ENCODE data around the gene PSME3IP1. TPM values are rescaled to one million over a fixed set of nuclear protein-coding genes. Genes with fewer than 3 reads are reported as not detected.
A peak's percentile ranks its signal among the peaks of the same experiment; 100 is the strongest.

Gene PSME3IP1
- total and polyA plus RNA-seq, 7 experiments from 2014 or later: 76.3 to 159 (median 140) TPM

DNA sequence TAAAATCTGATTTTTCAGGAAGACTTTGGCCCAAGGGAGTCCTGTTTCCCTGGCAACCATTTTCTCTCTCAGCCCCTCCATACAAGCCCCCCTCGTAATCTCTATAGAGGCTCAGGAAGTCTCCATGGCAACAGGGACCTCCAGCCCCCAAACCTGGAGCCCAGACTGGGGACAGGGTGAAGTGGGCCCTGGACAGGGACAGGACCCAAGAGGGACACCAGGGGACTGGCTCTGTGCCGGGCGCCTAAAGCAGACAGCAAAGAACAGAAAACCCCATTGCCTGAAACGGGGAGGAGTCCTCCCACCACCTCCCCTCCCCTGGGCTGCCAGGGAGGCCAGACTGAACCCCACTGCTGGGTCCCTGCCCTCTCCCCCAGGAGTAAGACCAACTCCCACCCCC, 52.8 kb downstream of the PSME3IP1 start:
- H3K36me3 Mint-ChIP-seq: peaks cover 0 to 3% (median 0%) of the 10 kb centered on the region in 5 donors
- DNase-seq (no peak), ATAC-seq (no peak)
- Histone ChIP-seq H3K4me1 (ENCODE audit: control insufficient read depth in 2 of 2, insufficient read depth in 2 of 2, low read length in 2 of 2) (peaks cover 74 to 80% of the 10 kb centered on the region in 2 donors), H3K27ac (ENCODE audit: low read depth, low read length) (peak overlapping the region; percentile 80), H3K4me3 (ENCODE audit: low read length) (peak overlapping the region; percentile 75), H3K36me3 (ENCODE audit: control insufficient read depth in 2 of 3, insufficient read depth in 3 of 3, low read length in 3 of 3) (no peaks in the 10 kb centered on the region), H3K27me3 (ENCODE audit: control insufficient read depth in 2 of 2, insufficient read depth in 2 of 2, low read length in 2 of 2) (no peaks in the 10 kb centered on the region), H3K9me3 (ENCODE audit: control insufficient read depth in 2 of 3, low read length in 3 of 3) (no peaks in the 10 kb centered on the region)
- H3K9me3 Mint-ChIP-seq: no peaks in the 10 kb centered on the region
- H3K4me1 Mint-ChIP-seq: peaks cover 39 to 96% (median 76%) of the 10 kb centered on the region in 7 donors
- intact Hi-C loops (cut with micrococcal nuclease): no loop called here
- POLR2A ChIA-PET: interaction anchor here (3.4 kb wide), 1 partner anchor 11 kb away, joined by 18 read pairs; no protein-coding TSS in a partner anchor
- peak overlapping the region in 4 of 10 donors; percentile 21 to 97 (median 89) for H3K4me3 Mint-ChIP-seq
- no peaks in the 10 kb centered on the region for H3K27me3 Mint-ChIP-seq
- CTCF ChIA-PET: no interaction called here
- H3K27ac Mint-ChIP-seq: peak overlapping the region in 8 of 9 donors; percentile 65 to 96 (median 93)

- H3K9me3 Mint-ChIP-seq: no peaks in the 10 kb centered on the region
- peak overlapping the region in 6 of 10 donors; percentile 18 to 97 (median 25) for H3K4me3 Mint-ChIP-seq
- Histone ChIP-seq H3K27me3 (ENCODE audit: control insufficient read depth in 2 of 2, insufficient read depth in 2 of 2, low read length in 2 of 2) (no peaks in the 10 kb centered on the region), H3K9me3 (ENCODE audit: control insufficient read depth in 2 of 3, low read length in 3 of 3) (no peaks in the 10 kb centered on the region), H3K4me1 (ENCODE audit: control insufficient read depth in 2 of 2, insufficient read depth in 2 of 2, low read length in 2 of 2) (peaks cover 78 to 80% of the 10 kb centered on the region in 2 donors), H3K27ac (ENCODE audit: low read depth, low read length) (peak overlapping the region; percentile 80), H3K4me3 (ENCODE audit: low read length) (no peak overlapping the region), H3K36me3 (ENCODE audit: control insufficient read depth in 2 of 3, insufficient read depth in 3 of 3, low read length in 3 of 3) (no peaks in the 10 kb centered on the region)
- DNase-seq (no peak), ATAC-seq (no peak)
- intact Hi-C loops (cut with micrococcal nuclease): no loop called here
- peaks cover 41 to 98% (median 79%) of the 10 kb centered on the region in 7 donors for H3K4me1 Mint-ChIP-seq
- H3K27me3 Mint-ChIP-seq: no peaks in the 10 kb centered on the region
- no peaks in the 10 kb centered on the region for H3K36me3 Mint-ChIP-seq
- POLR2A ChIA-PET: no interaction called here
- peak overlapping the region; percentile 65 to 91 (median 88) for H3K27ac Mint-ChIP-seq
- CTCF ChIA-PET: no interaction called here
Observed at GRCh38 chr16:57132470-57132869, 53.4 kb downstream of the PSME3IP1 start.

DNA sequence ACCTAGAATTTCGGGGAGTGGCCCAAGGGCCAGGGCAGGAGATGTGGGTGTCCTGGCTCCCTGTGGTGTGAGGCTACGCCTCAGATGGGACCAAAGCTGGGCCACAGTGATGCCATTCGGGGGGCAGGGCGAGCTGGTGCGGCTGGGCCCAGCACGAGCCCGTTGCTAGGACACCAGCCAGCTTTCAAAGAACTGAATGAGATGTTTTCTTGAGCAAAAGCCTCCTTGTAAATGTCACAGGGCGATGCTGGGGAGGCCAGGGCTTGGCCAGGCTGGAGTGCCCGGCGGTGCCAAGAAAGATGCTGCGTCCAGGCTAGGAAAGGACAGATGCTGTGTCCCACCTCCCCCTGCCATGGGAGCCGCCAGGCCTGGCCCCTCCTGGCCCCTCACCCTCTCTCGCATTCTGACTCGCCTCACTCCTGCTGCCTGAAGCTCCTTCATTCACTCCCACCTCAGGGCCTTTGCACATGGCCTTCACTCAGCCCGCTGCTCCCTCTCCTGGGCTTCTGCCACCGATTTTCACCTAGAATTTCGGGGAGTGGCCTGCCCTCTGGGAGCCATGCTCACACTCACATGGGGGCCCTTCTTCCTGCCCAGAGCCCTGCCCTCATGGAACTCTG, 54.4 kb downstream of the PSME3IP1 start:
- Histone ChIP-seq H3K4me3 (ENCODE audit: low read length) (peak overlapping the region; percentile 44), H3K4me1 (ENCODE audit: control insufficient read depth in 2 of 2, insufficient read depth in 2 of 2, low read length in 2 of 2) (peaks cover 81 to 88% of the 10 kb centered on the region in 2 donors), H3K27ac (ENCODE audit: low read depth, low read length) (peak overlapping the region; percentile 80), H3K9me3 (ENCODE audit: control insufficient read depth in 2 of 3, low read length in 3 of 3) (no peaks in the 10 kb centered on the region), H3K36me3 (ENCODE audit: control insufficient read depth in 2 of 3, insufficient read depth in 3 of 3, low read length in 3 of 3) (no peaks in the 10 kb centered on the region), H3K27me3 (ENCODE audit: control insufficient read depth in 2 of 2, insufficient read depth in 2 of 2, low read length in 2 of 2) (no peaks in the 10 kb centered on the region)
- Mint-ChIP-seq H3K27me3 (no peaks in the 10 kb centered on the region), H3K4me1 (peaks cover 51 to 98% (median 82%) of the 10 kb centered on the region in 7 donors), H3K9me3 (no peaks in the 10 kb centered on the region), H3K27ac (peak overlapping the region; percentile 68 to 94 (median 88)), H3K36me3 (peaks cover 0 to 2% (median 0%) of the 10 kb centered on the region in 5 donors), H3K4me3 (peak overlapping the region in 8 of 10 donors; percentile 3 to 73 (median 58))
- ATAC-seq: no peak
- intact Hi-C loops (cut with micrococcal nuclease): no loop called here
- CTCF ChIA-PET: no interaction called here
- DNase-seq: no peak
- POLR2A ChIA-PET: interaction anchor here (1.2 kb wide), 1 partner anchor 39 kb away, joined by 3 read pairs; the partner anchor contains the start of gene CPNE2

- peaks cover 0 to 3% (median 0%) of the 10 kb centered on the region in 5 donors for H3K36me3 Mint-ChIP-seq
- Histone ChIP-seq H3K36me3 (ENCODE audit: control insufficient read depth in 2 of 3, insufficient read depth in 3 of 3, low read length in 3 of 3) (no peaks in the 10 kb centered on the region), H3K4me1 (ENCODE audit: control insufficient read depth in 2 of 2, insufficient read depth in 2 of 2, low read length in 2 of 2) (peaks cover 82 to 89% of the 10 kb centered on the region in 2 donors), H3K27ac (ENCODE audit: low read depth, low read length) (peak overlapping the region; percentile 80), H3K9me3 (ENCODE audit: control insufficient read depth in 2 of 3, low read length in 3 of 3) (no peaks in the 10 kb centered on the region), H3K27me3 (ENCODE audit: control insufficient read depth in 2 of 2, insufficient read depth in 2 of 2, low read length in 2 of 2) (no peaks in the 10 kb centered on the region), H3K4me3 (ENCODE audit: low read length) (peak overlapping the region; percentile 44)
- peak overlapping the region in 5 of 10 donors; percentile 55 to 62 (median 61) for H3K4me3 Mint-ChIP-seq
- intact Hi-C loops (cut with micrococcal nuclease): no loop called here
- ChIA-PET CTCF (interaction anchor here (0.5 kb wide), 1 partner anchor 13 kb away, joined by 3 read pairs; no protein-coding TSS in a partner anchor), POLR2A (interaction anchor here (1.2 kb wide), 1 partner anchor 38 kb away, joined by 3 read pairs; the partner anchor contains the start of gene CPNE2)
- H3K4me1 Mint-ChIP-seq: peaks cover 56 to 98% (median 83%) of the 10 kb centered on the region in 7 donors
- no peaks in the 10 kb centered on the region for H3K27me3 Mint-ChIP-seq
- no peak for DNase-seq
- H3K9me3 Mint-ChIP-seq: no peaks in the 10 kb centered on the region
- peak overlapping the region; percentile 36 to 94 (median 88) for H3K27ac Mint-ChIP-seq
- ATAC-seq: no peak
Observed at GRCh38 chr16:57130950-57131321, 54.9 kb downstream of the PSME3IP1 start.

DNA sequence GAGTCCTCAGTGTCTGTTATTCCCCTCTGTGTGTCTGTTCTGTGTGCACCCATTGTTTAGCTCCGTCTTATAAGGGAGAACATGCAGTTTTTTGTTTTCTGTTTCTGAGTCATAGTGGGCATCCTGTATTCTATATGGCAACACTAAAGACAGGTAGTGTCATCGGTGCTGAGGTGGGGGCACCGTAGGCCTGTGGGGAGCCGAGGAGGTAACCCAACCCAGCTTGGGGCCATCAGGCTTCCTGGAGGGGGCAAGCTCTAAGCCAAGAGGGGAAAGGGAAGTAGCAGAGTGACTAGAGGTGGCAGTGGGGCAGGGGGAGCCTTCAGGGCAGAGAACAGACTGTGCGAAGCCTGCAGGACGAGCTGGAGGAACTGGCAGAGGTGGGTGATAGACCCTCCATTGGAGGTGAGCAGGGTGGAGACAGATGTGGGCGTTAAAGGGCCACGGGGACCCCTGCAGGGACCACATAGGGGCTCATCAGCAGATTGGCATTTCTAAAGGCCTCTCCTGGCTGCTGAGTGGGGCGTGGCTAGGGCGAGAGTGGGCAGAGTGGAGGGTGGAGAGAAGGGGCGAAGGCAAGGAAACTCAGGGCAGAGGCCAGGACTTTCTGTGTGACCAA, 57.0 kb downstream of the PSME3IP1 start:
- Histone ChIP-seq H3K27ac (ENCODE audit: low read depth, low read length) (peak overlapping the region; percentile 55), H3K9me3 (ENCODE audit: control insufficient read depth in 2 of 3, low read length in 3 of 3) (no peaks in the 10 kb centered on the region), H3K36me3 (ENCODE audit: control insufficient read depth in 2 of 3, insufficient read depth in 3 of 3, low read length in 3 of 3) (no peaks in the 10 kb centered on the region), H3K4me3 (ENCODE audit: low read length) (peak overlapping the region; percentile 2), H3K27me3 (ENCODE audit: control insufficient read depth in 2 of 2, insufficient read depth in 2 of 2, low read length in 2 of 2) (no peaks in the 10 kb centered on the region), H3K4me1 (ENCODE audit: control insufficient read depth in 2 of 2, insufficient read depth in 2 of 2, low read length in 2 of 2) (peaks cover 76 to 82% of the 10 kb centered on the region in 2 donors)
- no peaks in the 10 kb centered on the region for H3K9me3 Mint-ChIP-seq
- intact Hi-C loops (cut with micrococcal nuclease): loop anchor here in 1 of 2 donors (2.0 kb wide), 1 partner anchor 58 kb away; the partner anchor contains the start of genes PSME3IP1 and RSPRY1
- H3K27me3 Mint-ChIP-seq: no peaks in the 10 kb centered on the region
- peaks cover 50 to 98% (median 85%) of the 10 kb centered on the region in 7 donors for H3K4me1 Mint-ChIP-seq
- peaks cover 0 to 3% (median 0%) of the 10 kb centered on the region in 5 donors for H3K36me3 Mint-ChIP-seq
- ChIA-PET CTCF (interaction anchor here (0.8 to 1.0 kb wide), 2 partner anchors 13 to 44 kb away, joined by 3 read pairs; no protein-coding TSS in a partner anchor), POLR2A (interaction anchor here (0.9 to 1.8 kb wide), 2 partner anchors 12 to 14 kb away, joined by 3 to 8 read pairs; no protein-coding TSS in a partner anchor)
- DNase-seq (peak in 6 of 9 donors; percentile 26 to 35 (median 32)), ATAC-seq (peak; percentile 66)
- H3K27ac Mint-ChIP-seq: peak overlapping the region; percentile 83 to 94 (median 91)
- H3K4me3 Mint-ChIP-seq: peak overlapping the region; percentile 27 to 84 (median 59)

DNA sequence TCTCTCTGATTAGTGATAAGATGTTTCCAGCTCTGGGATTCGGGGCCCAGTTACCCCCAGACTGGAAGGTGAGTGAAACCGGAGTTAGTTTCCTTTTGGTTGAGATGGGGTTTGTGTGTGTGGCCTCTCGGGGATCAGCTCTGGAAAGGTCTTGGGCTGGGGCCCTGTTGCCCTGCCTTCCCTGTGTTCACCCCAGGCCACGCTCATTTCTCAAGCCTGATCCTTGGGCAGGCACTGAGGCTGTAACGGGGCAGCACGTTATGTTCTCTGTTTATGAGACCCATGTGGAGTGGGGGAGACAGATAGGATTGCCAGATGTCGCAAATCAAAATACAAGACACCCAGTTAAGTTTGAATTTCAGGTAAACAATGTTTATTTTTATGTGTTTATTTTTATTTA, 58.0 kb downstream of the PSME3IP1 start:
- Histone ChIP-seq H3K27me3 (ENCODE audit: control insufficient read depth in 2 of 2, insufficient read depth in 2 of 2, low read length in 2 of 2) (no peaks in the 10 kb centered on the region), H3K4me1 (ENCODE audit: control insufficient read depth in 2 of 2, insufficient read depth in 2 of 2, low read length in 2 of 2) (peaks cover 76 to 78% of the 10 kb centered on the region in 2 donors), H3K27ac (ENCODE audit: low read depth, low read length) (peak overlapping the region; percentile 23), H3K36me3 (ENCODE audit: control insufficient read depth in 2 of 3, insufficient read depth in 3 of 3, low read length in 3 of 3) (no peaks in the 10 kb centered on the region), H3K4me3 (ENCODE audit: low read length) (no peak overlapping the region), H3K9me3 (ENCODE audit: control insufficient read depth in 2 of 3, low read length in 3 of 3) (no peaks in the 10 kb centered on the region)
- Mint-ChIP-seq H3K4me1 (peaks cover 57 to 98% (median 90%) of the 10 kb centered on the region in 7 donors), H3K36me3 (peaks cover 0 to 3% (median 0%) of the 10 kb centered on the region in 5 donors), H3K9me3 (no peaks in the 10 kb centered on the region), H3K27ac (peak overlapping the region; percentile 73 to 91 (median 83)), H3K4me3 (peak overlapping the region in 4 of 10 donors; percentile 2 to 33 (median 25)), H3K27me3 (no peaks in the 10 kb centered on the region)
- ChIA-PET POLR2A (no interaction called here), CTCF (no interaction called here)
- intact Hi-C loops (cut with micrococcal nuclease): loop anchor here in 1 of 2 donors (2.0 kb wide), 1 partner anchor 59 kb away; the partner anchor contains the start of genes PSME3IP1 and RSPRY1
- ATAC-seq (no peak), DNase-seq (no peak)

Data from naive thymus-derived CD4-positive, alpha-beta T cell (primary cell).